Measurements from ENCODE around the gene ASPM.

The ASPM gene, protein sequence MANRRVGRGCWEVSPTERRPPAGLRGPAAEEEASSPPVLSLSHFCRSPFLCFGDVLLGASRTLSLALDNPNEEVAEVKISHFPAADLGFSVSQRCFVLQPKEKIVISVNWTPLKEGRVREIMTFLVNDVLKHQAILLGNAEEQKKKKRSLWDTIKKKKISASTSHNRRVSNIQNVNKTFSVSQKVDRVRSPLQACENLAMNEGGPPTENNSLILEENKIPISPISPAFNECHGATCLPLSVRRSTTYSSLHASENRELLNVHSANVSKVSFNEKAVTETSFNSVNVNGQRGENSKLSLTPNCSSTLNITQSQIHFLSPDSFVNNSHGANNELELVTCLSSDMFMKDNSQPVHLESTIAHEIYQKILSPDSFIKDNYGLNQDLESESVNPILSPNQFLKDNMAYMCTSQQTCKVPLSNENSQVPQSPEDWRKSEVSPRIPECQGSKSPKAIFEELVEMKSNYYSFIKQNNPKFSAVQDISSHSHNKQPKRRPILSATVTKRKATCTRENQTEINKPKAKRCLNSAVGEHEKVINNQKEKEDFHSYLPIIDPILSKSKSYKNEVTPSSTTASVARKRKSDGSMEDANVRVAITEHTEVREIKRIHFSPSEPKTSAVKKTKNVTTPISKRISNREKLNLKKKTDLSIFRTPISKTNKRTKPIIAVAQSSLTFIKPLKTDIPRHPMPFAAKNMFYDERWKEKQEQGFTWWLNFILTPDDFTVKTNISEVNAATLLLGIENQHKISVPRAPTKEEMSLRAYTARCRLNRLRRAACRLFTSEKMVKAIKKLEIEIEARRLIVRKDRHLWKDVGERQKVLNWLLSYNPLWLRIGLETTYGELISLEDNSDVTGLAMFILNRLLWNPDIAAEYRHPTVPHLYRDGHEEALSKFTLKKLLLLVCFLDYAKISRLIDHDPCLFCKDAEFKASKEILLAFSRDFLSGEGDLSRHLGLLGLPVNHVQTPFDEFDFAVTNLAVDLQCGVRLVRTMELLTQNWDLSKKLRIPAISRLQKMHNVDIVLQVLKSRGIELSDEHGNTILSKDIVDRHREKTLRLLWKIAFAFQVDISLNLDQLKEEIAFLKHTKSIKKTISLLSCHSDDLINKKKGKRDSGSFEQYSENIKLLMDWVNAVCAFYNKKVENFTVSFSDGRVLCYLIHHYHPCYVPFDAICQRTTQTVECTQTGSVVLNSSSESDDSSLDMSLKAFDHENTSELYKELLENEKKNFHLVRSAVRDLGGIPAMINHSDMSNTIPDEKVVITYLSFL (N-terminal part only)

DNA sequence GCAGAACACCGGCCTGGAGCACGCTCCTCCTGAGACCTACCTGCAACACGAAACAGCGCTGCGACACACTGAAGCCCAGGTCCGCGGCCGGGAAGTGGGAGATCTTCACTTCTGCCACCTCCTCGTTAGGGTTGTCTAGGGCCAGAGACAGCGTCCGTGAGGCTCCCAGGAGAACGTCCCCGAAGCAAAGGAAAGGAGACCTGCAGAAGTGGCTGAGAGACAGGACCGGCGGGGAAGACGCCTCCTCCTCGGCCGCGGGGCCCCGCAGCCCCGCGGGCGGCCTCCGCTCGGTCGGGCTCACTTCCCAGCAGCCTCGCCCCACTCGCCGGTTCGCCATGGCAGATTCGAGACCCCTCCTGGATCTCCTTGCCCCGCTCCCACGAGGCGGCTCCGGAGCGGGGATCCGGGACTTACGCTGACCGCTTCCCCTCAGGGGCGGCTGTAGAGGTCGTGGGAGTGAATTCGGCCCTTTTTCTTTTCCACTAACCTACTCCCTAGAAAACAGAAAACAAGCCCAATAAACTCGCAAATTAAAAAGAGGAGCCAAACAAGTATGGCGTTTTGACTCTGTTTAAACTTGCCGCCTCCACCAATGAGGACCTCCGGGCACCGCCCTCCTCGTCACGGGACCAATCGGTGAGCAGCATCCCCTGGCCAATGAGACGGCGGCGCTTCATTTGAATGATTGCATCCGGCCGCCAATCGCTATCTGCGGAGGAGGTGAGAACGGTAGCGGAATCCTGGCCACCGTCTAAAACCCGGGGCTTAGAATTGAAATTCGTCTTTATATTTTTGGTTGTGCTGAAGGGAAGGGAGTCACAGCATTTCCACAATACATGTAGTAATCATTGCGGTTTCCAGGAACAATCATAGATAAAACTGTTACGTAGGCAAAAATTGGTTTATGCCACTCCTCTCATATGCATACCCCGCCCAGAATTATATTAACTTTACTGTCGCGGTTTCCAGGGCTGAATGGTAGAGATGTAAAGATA lies at the start of gene ASPM:
Gene ASPM (minus strand): TSS at position 569 of the 995 bp plus-strand sequence. CDS start 232 bp downstream, at position 337.
- DNase-seq: peak; percentile 96

DNA sequence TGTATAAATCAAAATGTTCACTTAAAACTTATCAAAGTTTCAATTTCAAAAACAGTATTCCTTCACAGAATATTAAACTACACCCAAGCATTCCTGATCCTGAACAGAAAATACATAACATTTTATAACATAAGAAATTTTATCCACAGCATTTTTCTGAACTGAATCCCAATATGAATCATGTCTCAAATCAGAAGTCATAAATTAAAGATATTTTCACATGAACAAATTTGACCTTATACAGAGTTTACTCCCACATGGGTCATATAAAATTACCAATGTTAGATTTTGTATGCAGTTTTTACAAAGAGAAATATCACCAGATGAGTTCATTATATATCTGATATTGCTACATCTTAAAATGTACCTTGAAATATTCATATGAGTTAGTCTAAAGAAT lies 48.6 kb upstream of the ASPM start:
- DNase-seq: no peak

DNA sequence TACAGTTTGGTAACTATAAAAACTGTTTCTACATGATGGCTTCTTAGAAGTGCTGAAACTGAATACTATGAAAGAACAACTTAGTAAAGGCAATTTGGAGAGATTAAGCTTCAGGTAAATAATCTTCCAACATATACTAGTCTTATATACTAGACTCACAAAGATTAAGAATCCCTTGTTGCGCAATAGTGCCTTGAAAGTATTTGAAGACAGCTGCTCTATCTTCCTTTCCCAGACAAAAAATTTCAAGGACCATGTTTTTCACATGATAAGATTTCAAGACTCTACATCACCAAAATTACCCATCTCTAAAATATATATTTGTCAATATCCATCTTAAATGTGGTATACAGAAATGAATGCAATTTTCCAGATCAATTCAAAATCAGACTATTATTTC lies 37.7 kb upstream of the ASPM start:
- DNase-seq: no peak

DNA sequence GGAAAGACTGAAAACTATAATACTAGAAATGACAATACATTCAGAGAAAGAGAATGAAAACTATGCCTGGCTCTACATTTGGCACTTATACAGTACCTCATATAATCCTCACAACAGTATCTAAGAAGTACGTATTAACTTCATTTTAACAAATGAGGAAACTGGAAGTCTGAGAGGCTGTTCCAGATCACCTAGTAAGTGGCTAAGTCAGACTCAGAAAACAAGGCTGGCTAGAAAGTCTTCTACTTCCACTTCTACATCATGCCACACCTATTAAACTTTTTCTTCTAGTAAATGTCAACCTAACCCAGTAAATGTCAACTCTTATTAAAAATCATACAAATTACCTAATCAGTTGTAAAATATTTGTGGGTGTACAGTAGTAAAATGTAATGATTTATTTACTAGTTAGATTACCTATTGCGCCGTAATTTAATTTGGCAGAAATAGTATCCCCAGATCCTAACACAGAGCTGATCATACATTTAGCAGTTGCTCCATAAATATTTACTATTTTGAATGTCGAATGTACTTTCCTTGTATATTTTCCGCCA lies 36.8 kb upstream of the ASPM start:
- no peak for DNase-seq

DNA sequence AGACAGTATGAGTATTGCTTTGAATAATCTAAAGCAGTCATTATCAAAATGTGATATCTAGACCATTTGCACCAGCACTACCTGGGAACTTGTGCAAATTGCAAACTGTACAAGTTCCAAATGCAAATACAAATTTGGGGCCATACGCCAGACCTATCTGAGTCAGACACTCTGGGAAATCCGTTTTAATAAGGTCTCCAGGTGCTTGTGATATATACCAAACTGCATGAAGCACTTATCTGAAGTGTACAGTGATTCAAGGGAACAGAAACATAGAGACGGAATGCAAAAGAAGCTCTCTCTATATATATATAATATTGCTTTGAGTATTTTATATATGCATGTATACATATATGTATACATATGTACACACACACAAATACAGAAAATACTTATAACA lies 36.2 kb upstream of the ASPM start:
- DNase-seq: no peak

DNA sequence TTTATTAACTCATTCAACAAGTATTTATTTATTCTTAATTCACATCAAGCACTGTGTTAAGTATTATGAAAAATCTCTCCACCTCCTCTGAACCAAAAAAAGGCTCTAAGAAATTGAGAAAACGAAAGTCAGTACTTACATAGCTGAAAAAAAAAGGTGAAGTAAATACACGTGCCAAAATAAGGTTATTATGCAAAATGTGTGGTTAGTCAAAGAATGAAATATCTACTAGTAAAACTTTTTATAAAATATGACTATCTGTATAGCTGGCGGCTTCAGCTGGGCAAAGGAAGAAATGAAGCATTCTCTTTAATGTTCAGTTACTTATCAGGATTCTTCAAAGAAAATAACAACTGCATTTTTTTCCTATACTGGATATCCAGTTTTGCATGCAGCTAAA lies 35.5 kb upstream of the ASPM start:
- no peak for DNase-seq

DNA sequence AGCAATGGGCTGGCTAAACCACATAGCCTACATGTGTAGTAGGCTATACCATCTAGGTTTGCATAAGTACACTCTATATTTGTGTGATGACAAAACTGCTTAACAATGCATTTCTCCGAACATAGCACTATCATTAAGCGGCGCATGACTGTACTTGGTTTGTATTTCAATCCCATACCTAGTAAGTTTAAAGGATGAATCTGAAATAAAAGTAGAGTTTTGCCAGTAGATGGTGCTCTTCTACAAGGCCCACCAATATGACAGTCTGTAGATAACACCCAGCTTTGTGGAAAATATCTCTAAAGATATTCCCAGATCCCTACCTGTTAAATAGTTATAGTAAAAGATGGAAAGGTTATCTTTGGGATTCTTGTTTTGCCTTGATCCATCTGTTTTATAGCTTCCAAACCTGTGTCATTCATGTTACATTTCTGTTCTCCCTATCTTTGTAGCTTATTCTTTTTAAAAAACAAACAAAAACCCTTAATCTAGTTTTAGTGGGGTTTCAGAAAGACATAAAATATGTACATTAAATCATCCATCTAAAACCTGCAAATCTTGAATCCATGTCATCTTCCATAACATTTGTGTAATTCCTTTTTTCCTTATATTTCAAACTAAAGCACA lies 33.9 kb upstream of the ASPM start:
- DNase-seq: peak in 1 of 2 donors; percentile 49

DNA sequence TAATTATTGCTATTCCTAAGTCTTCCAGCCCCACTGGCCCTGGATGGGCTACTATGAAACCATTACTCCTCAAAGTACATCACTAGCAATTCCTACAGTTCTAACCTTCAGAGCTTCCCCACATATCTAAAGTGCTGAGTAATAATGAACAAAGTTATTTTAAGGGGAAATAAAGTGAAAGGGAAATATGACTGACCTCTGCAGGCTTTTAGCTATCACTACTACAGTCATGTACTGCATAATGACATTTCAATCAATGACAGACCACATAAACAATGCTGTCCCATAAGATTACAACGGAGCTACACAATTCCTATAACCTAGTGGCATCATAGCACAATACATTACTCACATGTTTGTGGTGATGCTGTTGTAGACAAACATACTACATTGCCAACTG lies 32.5 kb upstream of the ASPM start:
- DNase-seq: no peak

DNA sequence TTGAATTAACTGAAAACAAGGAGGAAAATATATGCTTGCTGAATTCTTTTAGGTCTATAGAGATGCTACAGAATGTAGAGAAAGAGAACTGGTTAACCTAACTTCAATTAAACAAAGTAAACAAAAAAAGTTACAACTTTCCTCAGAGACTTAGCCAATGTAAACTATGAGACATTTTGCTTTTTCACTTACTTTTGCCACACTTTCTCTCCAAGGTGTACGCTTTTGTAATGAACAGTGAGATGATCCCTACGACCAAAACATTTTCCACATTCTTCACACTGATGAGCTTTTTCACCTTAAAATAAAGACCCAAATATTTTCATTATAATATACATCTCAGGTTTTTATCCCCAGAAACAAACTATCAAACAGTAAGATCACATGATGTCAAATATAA lies 28.3 kb upstream of the ASPM start:
- no peak for DNase-seq

DNA sequence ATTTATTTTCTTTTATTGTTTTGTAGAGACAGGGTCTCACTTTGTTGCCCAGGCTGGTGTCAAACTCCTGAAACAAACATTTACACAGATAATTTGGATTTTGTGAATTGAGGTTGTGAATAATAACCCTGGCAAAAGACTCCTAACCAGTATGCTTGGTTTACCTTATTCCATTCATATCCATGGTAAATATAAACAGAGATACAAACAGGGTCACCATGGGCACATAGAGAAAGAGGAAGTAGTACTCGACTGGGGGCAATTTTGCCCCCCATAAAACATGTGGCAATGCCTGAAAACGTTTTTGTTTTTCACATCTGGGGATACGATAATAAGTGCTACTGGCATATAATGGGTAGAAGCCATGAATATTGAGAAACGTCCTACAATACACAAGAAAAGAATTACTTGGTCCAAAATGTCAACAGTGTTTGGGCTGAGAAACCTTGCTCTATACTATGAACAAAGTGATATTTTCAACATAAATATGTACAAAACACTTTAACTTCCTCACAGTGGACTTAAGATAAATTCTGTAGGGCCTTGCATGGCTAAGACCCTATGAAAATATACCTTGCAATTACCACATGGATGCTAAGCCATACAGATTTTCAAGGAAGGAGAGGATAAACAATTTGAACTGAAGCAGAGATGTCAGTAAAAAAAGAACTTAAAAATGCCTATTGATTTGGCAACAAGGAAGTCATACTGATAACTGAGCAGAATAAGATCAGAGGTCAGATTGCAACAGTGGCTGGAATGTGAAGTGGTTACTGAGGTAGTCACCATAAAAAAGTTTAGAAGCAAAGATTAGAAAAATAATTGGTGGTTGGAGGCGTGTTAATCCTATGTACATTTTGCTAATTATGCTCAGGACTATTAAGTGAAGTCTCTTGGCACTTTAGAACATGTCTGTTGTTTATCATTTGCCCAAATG lies 27.4 kb upstream of the ASPM start:
- no peak for DNase-seq

DNA sequence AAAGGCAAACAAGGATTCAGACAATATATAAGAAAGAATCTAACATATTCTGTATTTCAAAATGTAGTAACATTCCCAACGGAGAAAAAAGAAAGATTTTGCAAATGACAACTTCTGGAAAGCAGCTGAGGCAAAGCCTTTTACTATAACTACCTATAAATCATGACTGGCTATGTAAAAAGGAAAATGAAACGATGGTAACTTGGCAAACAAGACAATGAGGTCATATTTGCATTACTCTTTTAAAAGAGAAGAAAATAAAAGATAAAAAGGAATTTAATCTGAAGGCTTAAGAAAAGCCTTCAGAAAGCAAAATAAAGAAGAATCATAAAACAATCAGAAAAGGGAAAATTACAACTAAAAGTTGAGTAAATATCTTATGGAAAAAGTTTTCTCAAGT lies 25.1 kb upstream of the ASPM start:
- DNase-seq: no peak

DNA sequence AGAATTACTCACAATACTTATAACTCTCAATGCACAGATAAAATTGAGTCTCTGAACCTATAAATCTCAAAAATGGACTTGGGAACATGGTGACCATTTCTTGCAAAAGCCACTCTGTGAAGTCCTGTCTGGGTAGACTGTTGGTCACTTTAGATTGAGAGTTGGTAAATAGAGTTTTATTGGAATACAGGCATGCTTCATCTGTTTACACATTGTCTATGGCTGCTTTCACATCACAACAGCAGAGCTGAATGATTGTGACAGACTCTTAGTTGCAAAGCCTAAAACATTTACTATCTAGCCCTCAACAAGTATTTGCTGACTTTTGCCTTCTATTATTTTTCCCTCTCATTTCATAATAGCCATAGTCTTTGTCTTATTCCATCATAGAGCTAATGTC lies 24.1 kb upstream of the ASPM start:
- no peak for DNase-seq

DNA sequence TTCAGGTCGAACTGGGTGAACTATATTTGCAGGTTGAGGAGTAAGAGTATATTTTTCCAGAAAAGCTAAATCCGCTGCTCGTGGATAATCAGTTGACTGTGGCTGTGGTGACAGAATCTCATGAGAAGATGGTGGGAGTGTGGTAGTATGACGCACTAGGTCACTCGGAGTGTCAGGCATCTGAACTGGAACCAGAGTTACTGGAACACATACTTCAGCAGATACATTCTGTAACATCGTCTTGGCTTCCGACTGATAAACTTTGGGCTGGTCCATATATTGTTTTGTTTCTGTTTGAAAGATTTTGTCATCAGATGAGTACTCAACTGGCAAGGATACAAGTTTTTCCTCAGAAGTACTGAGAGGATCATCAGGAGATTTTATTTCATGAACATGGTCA lies 13.0 kb upstream of the ASPM start:
- DNase-seq: no peak

DNA sequence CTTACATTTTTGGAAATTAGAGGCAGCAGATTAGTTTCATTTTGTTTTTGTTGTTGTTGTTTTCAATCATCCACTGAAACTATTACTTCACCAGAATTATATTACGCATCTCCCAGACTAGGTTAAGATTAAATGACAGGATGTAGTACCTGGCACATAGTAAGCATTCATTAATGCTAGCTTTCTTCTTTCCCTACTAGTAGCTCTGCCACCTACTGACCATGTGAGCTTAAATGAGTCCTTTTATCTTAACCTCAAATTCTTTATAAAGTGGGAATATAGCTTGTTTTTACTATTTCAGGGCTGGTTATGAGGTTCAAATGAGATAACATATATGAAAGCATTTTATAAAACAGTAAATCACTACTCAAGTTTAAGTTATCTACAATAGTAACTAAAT lies 10.2 kb upstream of the ASPM start:
- no peak for DNase-seq

DNA sequence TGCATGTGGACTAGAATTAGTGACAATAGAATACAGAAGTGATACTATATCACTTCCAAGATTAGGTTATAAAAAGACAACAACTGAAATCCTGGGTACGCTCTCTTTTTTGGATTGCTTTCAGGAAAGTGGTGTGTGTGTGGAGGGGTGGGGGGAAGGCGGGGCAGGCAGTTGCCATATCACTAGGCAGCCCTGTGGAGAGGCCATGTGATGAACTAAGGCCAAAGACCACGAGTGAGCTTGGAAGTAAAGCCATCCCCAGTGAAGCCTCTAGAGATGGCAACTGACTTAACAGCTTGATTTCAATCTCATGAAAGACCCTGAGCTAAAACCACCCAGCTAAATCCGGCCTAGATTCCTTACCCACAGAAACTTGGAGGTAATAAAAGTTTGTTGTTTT lies 6.2 kb upstream of the ASPM start:
- DNase-seq: no peak

DNA sequence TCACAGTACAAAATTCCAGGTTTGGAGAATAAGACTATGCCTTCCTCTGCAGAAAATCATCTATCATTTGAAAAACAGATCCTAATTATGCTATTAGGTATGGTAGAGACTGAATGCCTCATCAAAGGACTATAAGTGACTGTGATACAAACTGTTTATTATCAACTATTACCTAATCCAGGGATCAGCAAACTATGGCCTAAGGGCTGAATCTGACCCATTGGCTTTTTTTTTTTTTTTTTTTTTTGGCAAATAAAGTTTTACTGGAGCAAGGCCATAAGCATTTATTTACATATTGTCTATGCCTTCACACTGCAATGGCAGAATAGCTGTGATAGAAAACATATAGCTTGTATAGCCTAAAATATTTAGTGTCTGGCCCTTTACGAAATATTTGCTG lies 4.7 kb upstream of the ASPM start:
- DNase-seq: no peak

DNA sequence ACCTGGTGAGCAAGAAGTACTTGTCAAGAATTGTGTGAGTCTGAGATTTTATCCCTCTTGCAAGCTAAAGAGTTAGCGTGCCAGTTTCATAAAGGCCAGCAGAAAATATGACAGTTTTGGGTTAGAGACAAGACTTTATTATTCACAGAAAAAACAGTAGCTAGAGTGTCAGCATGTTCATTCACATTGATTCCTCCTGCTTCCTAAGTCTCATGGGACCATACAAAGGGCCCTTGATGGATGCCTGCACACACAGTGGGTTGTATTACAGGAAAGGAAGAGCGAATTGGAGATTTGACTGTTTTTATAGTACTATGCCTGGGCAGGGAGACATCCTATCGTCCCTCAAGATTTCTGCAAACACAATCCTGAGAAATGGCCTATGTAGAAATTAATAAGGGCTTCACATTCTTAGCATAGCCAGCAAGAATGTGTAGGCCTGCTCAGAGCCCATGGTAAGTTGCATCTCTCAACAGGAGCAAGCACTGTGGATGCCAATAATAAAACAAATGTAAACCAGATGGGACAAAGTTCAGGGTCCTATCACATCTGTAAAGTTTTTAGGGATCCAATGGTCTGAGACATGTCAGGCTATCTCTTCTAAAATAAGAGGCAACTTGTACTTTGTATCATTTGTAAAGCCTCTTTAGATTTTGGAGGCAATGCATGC lies 4.0 kb upstream of the ASPM start:
- no peak for DNase-seq

DNA sequence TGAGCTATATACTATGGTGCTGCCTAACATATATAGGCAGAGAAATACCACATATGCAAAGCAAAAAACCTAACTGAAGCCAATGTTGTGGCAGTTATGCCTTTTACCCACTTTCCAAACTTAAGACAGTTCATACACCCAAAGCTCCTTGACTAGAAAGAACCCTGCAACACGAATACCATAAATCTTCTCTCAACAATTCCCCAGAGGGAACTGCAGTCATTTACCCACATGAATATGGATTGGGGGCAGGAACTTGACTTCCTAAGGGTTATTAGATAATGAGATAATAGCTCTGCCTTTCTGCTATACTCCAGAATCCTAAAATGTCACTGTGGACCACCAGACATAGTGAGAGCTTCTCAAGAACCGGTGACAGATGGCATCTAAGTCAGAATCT lies 2.9 kb upstream of the ASPM start:
- no peak for DNase-seq

DNA sequence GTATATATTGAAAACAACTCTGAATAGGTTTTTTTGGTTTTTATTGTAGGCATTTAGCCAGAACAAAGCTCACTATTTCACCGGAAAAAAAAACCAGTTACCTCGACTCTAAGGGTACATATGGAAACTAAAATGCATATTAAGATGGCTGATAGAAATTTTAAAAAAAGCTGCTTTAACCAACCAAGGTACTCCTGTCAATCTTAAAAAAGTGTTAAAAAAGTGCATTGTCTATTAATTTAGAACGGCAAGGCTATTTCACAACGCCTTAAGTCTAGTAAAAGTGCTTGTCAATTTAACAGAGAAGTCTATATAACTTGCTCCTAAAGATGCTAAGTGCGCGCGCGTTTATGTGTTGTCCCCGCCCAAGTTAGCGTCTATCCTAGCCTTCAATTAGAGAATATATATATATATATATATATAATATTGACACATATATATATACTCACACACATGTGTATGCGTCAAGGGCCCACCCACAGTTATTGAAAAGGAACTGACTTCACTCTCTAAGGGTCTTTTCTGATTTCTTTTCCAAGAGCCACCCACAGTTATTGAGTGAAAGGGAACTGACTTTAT lies 934 bp downstream of the ASPM start:
- DNase-seq: no peak

Measured in CD4-positive, alpha-beta T cell treated with Interleukin-4 for 1 hour (primary cell).